B cell (primary cell): Measurements from ENCODE around the gene CYGB.
"Not testable (repeated sequence)": the region's sequence is repeated elsewhere in the genome, so short reads cannot be mapped to it uniquely, and the experiment has no call there.

ENCODE experiments used
- EZH2 ChIP-seq: IDR thresholded peaks from 2 replicates; pipeline ENCODE4 v1.6.1; 2012; ENCODE audit warnings: borderline replicate concordance, low read depth, mild to moderate bottlenecking, moderate library complexity, low read length; ENCODE audit not compliant: insufficient read depth, poor library complexity, severe bottlenecking
- TF ChIP-seq, protein P1 (sequence below): fragments of 200-600 bp; IDR thresholded peaks from one replicate; pipeline ENCODE4 v1.8.0; 2022; ENCODE audit warnings: antibody characterized with exemption, mild to moderate bottlenecking

DNA sequence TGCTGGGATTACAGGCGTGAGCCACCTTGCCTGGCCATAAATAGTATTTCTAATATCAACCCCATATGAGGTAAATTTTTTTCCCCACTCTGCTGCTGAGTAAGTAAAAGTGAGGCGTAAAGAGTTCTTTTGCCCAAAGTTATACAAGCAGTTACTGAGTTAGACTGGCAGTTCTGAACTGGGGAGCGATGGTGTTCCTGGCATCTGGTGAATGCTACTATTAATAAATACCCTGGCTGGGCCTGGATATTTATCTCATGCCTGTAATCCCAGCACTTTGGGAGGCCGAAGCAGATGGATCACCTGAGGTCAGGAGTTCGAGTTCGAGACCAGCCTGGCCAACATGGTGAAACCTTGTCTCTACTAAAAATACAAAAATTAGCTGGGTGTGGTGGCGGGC is 22.0 kb upstream of the CYGB start:
- TF ChIP-seq, protein P1, sequence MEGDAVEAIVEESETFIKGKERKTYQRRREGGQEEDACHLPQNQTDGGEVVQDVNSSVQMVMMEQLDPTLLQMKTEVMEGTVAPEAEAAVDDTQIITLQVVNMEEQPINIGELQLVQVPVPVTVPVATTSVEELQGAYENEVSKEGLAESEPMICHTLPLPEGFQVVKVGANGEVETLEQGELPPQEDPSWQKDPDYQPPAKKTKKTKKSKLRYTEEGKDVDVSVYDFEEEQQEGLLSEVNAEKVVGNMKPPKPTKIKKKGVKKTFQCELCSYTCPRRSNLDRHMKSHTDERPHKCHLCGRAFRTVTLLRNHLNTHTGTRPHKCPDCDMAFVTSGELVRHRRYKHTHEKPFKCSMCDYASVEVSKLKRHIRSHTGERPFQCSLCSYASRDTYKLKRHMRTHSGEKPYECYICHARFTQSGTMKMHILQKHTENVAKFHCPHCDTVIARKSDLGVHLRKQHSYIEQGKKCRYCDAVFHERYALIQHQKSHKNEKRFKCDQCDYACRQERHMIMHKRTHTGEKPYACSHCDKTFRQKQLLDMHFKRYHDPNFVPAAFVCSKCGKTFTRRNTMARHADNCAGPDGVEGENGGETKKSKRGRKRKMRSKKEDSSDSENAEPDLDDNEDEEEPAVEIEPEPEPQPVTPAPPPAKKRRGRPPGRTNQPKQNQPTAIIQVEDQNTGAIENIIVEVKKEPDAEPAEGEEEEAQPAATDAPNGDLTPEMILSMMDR, result not testable (repeated sequence)
- TF ChIP-seq EZH2, result not testable (repeated sequence)
